ENCODE results near the gene WWC2. TPM values are rescaled to one million over a fixed set of nuclear protein-coding genes. Genes with fewer than 3 reads are reported as not detected.
"Not testable (repeated sequence)": the region's sequence is repeated elsewhere in the genome, so short reads cannot be mapped to it uniquely, and the experiment has no call there.

The WWC2 gene
- total RNA-seq, 2 experiments from 2014 or later = not detected

- no peak overlapping the region for H3K4me2 ChIP-seq (ENCODE audit: low read length)
- TF ChIP-seq, protein P1, sequence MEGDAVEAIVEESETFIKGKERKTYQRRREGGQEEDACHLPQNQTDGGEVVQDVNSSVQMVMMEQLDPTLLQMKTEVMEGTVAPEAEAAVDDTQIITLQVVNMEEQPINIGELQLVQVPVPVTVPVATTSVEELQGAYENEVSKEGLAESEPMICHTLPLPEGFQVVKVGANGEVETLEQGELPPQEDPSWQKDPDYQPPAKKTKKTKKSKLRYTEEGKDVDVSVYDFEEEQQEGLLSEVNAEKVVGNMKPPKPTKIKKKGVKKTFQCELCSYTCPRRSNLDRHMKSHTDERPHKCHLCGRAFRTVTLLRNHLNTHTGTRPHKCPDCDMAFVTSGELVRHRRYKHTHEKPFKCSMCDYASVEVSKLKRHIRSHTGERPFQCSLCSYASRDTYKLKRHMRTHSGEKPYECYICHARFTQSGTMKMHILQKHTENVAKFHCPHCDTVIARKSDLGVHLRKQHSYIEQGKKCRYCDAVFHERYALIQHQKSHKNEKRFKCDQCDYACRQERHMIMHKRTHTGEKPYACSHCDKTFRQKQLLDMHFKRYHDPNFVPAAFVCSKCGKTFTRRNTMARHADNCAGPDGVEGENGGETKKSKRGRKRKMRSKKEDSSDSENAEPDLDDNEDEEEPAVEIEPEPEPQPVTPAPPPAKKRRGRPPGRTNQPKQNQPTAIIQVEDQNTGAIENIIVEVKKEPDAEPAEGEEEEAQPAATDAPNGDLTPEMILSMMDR (conservative IDR thresholded peaks at IDR 0.05; ENCODE audit: low read length) = no peak
- no peak for TF ChIP-seq EZH2phosphoT487 (IDR thresholded peaks at IDR 0.05; ENCODE audit: borderline replicate concordance, low read depth, low read length)
Measured at GRCh38 chr4:183118585-183118984, 19.5 kb downstream of the WWC2 start.

DNA sequence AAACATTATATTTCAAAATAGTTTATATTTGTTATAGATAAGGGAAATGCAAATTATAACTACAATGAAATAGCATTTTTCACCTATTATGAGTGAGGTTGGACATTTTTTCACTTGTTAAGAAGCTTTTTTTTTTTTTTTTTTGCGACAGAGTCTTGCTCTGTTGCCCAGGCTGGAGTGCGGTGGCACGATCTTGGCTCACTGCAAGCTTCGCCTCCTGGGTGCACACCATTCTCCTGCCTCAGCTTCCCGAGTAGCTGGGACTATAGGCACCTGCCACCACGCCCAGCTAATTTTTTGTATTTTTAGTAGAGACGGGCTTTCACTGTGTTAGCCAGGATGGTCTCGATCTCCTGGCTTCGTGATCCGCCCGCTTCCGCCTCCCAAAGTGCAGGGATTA, 22.6 kb downstream of the WWC2 start:
- CTCF ChIA-PET (ENCODE audit: unreplicated experiment); DNase-seq (ENCODE audit: low spot score): not testable (repeated sequence)

More at GRCh38 chr4:183118585-183118984, 19.5 kb downstream of the WWC2 start:
- H3K36me3 ChIP-seq (ENCODE audit: insufficient read depth, low read length) = no peaks in the 10 kb centered on the region
- no peaks in the 10 kb centered on the region for H4K20me1 ChIP-seq (ENCODE audit: insufficient read depth, low read length)
- no peaks in the 10 kb centered on the region for H3K9me2 ChIP-seq (ENCODE audit: insufficient read depth, low read length)
- H3K27ac ChIP-seq (ENCODE audit: low read depth, low read length, poor library complexity, severe bottlenecking) = no peak overlapping the region
- intact Hi-C loops (cut with micrococcal nuclease; ENCODE audit: unreplicated experiment) = no loop called here
- H3K9me3 ChIP-seq (ENCODE audit: low read length) = no peaks in the 10 kb centered on the region
- no peaks in the 10 kb centered on the region for H3K4me1 ChIP-seq (ENCODE audit: insufficient read depth, low read length, poor library complexity, severe bottlenecking)
- no peak for DNase-seq (ENCODE audit: low spot score)
- BruUV-seq (replicated peaks) = no TSS peak
- H2AFZ ChIP-seq (ENCODE audit: low read length) = no peak overlapping the region
- no peak overlapping the region for H3K4me3 ChIP-seq (ENCODE audit: low read depth, low read length, poor library complexity, severe bottlenecking)
- CTCF ChIA-PET (ENCODE audit: unreplicated experiment) = no interaction called here
- POLR2A ChIA-PET = interaction anchor here (0.5 kb wide), 1 partner anchor 15 kb away, joined by 3 read pairs; no protein-coding TSS in a partner anchor
- H3K79me2 ChIP-seq (ENCODE audit: insufficient read depth, low read depth, low read length) = no peaks in the 10 kb centered on the region

GRCh38 chr4:183124228-183124627, 25.2 kb downstream of the WWC2 start:
- Histone ChIP-seq H3K27ac (ENCODE audit: low read depth, low read length, poor library complexity, severe bottlenecking) (no peak overlapping the region), H3K4me3 (ENCODE audit: low read depth, low read length, poor library complexity, severe bottlenecking) (no peak overlapping the region), H3K4me2 (ENCODE audit: low read length) (no peak overlapping the region), H3K4me1 (ENCODE audit: insufficient read depth, low read length, poor library complexity, severe bottlenecking) (no peaks in the 10 kb centered on the region), H3K9me3 (ENCODE audit: low read length) (no peaks in the 10 kb centered on the region), H3K79me2 (ENCODE audit: insufficient read depth, low read depth, low read length) (no peaks in the 10 kb centered on the region), H4K20me1 (ENCODE audit: insufficient read depth, low read length) (no peaks in the 10 kb centered on the region), H3K36me3 (ENCODE audit: insufficient read depth, low read length) (no peaks in the 10 kb centered on the region), H2AFZ (ENCODE audit: low read length) (no peak overlapping the region), H3K9me2 (ENCODE audit: insufficient read depth, low read length) (no peaks in the 10 kb centered on the region)
- DNase-seq (ENCODE audit: low spot score) = no peak
- intact Hi-C loops (cut with micrococcal nuclease; ENCODE audit: unreplicated experiment) = no loop called here
- BruUV-seq (replicated peaks) = no TSS peak
- CTCF ChIA-PET (ENCODE audit: unreplicated experiment) = no interaction called here
- TF ChIP-seq EZH2phosphoT487 (IDR thresholded peaks at IDR 0.05; ENCODE audit: borderline replicate concordance, low read depth, low read length) = no peak
- TF ChIP-seq, protein P1 (conservative IDR thresholded peaks at IDR 0.05; ENCODE audit: low read length) = no peak
- POLR2A ChIA-PET = no interaction called here

More for the DNA sequence above, 22.6 kb downstream of the WWC2 start:
- H3K27ac ChIP-seq (ENCODE audit: low read depth, low read length, poor library complexity, severe bottlenecking); H2AFZ ChIP-seq (ENCODE audit: low read length); H3K4me3 ChIP-seq (ENCODE audit: low read depth, low read length, poor library complexity, severe bottlenecking); H3K4me2 ChIP-seq (ENCODE audit: low read length); BruUV-seq (replicated peaks); H3K9me2 ChIP-seq (ENCODE audit: insufficient read depth, low read length); intact Hi-C loops (cut with micrococcal nuclease; ENCODE audit: unreplicated experiment); H3K36me3 ChIP-seq (ENCODE audit: insufficient read depth, low read length); H4K20me1 ChIP-seq (ENCODE audit: insufficient read depth, low read length); H3K9me3 ChIP-seq (ENCODE audit: low read length); H3K4me1 ChIP-seq (ENCODE audit: insufficient read depth, low read length, poor library complexity, severe bottlenecking); POLR2A ChIA-PET; H3K79me2 ChIP-seq (ENCODE audit: insufficient read depth, low read depth, low read length): not testable (repeated sequence)
